H1 (cell line): ENCODE results near the gene ZBED4. TPM values are rescaled to one million over a fixed set of nuclear protein-coding genes. Genes with fewer than 3 reads are reported as not detected.
A peak's percentile ranks its signal among the peaks of the same experiment; 100 is the strongest.

ENCODE experiments used
- CTCF ChIA-PET: fragments of 300-600 bp; sonication (Branson Sonifier 250); formaldehyde crosslinking; loops from one replicate; lab custom pipeline; 2021; ENCODE audit not compliant: partially characterized antibody; lab: Charles Lee
- POLR2A ChIA-PET: fragments of 300-600 bp; sonication (Branson Sonifier 250); formaldehyde crosslinking; loops from one replicate; lab custom pipeline; 2021; ENCODE audit warnings: inconsistent platforms; ENCODE audit not compliant: partially characterized antibody; lab: Charles Lee
- DNase-seq, 2 experiments: peaks; one replicate each; pipeline versions ENCODE4 v3.0.0 to v3.0.0-alpha.2; 2010 to 2022; ENCODE audit warnings: low spot score in 2 of 2, low read depth in 1 of 2, mixed read lengths in 1 of 2
- FAIRE-seq: peaks from 2 replicates; lab custom pipeline; 2011; peaks lifted over from hg19 to GRCh38; lab: Jason Lieb, UNC
- H2AFZ ChIP-seq: 2 replicates; pipeline ENCODE4 v1.8.1; 2012; ENCODE audit warnings: low read length, inconsistent platforms
- H2AK5ac ChIP-seq: 2 replicates; pipeline ENCODE4 v1.6.1; 2013; ENCODE audit warnings: low read depth, low read length
- H2BK120ac ChIP-seq: replicated peaks from 2 replicates; pipeline ENCODE3; 2013; ENCODE audit warnings: low read depth, low read length, inconsistent platforms
- H2BK12ac ChIP-seq: 2 replicates; pipeline ENCODE4 v1.6.1; 2013; ENCODE audit warnings: low read depth, low read length
- H2BK15ac ChIP-seq: 2 replicates; pipeline ENCODE4 v1.6.1; 2013; ENCODE audit warnings: low read length
- H2BK20ac ChIP-seq: 2 replicates; pipeline ENCODE4 v1.6.1; 2013; ENCODE audit warnings: low read length
- H2BK5ac ChIP-seq: 2 replicates; pipeline ENCODE4 v1.6.1; 2013; ENCODE audit warnings: low read depth, low read length
- H3K14ac ChIP-seq: 2 replicates; pipeline ENCODE4 v1.6.1; 2013; ENCODE audit warnings: inconsistent platforms; ENCODE audit not compliant: insufficient read length
- H3K18ac ChIP-seq: 2 replicates; pipeline ENCODE4 v1.6.1; 2013; ENCODE audit warnings: low read length; ENCODE audit errors: extremely low read depth
- H3K23ac ChIP-seq: 2 replicates; pipeline ENCODE4 v1.6.1; 2013; ENCODE audit warnings: inconsistent platforms; ENCODE audit not compliant: insufficient read length
- H3K23me2 ChIP-seq: 2 replicates; pipeline ENCODE4 v1.6.1; 2013; ENCODE audit warnings: low read depth, low read length
- H3K27ac ChIP-seq: 2 replicates; pipeline ENCODE4 v1.6.1; 2011; ENCODE audit warnings: low read depth, low read length, inconsistent platforms
- H3K27me3 ChIP-seq, 4 experiments: replicated peaks in 1 of 4; 1 replicate in 1 of 4; 2 replicates in 3 of 4; pipeline versions ENCODE4 v1.6.1 to v1.8.1; 2011 to 2013; ENCODE audit warnings: low read length in 3 of 4, mild to moderate bottlenecking in 3 of 4, inconsistent platforms in 2 of 4, mixed read lengths in 2 of 4, moderate library complexity in 1 of 4; ENCODE audit not compliant: control insufficient read depth in 3 of 4, insufficient read depth in 3 of 4; ENCODE audit errors: extremely low read depth in 1 of 4
- H3K36me3 ChIP-seq, 4 experiments: 2 replicates each; pipeline versions ENCODE4 v1.6.1 to v1.8.1; 2011 to 2013; ENCODE audit warnings: mild to moderate bottlenecking in 4 of 4, low read length in 3 of 4, moderate library complexity in 2 of 4, control low read depth in 1 of 4, inconsistent platforms in 1 of 4; ENCODE audit not compliant: insufficient read depth in 4 of 4, control insufficient read depth in 2 of 4
- H3K4ac ChIP-seq: replicated peaks from 2 replicates; pipeline ENCODE3; 2013; ENCODE audit warnings: low read length, low read depth, mixed read lengths, inconsistent platforms; ENCODE audit not compliant: insufficient read length
- H3K4me1 ChIP-seq, 4 experiments: replicated peaks in 1 of 4; 1 replicate in 1 of 4; 2 replicates in 3 of 4; pipeline versions ENCODE4 v1.6.1 to v1.8.1; 2011 to 2013; ENCODE audit warnings: low read length in 3 of 4, inconsistent platforms in 2 of 4, mixed read lengths in 1 of 4; ENCODE audit not compliant: insufficient read depth in 4 of 4, control insufficient read depth in 3 of 4
- H3K4me2 ChIP-seq, 2 experiments: 2 replicates each; pipeline versions ENCODE4 v1.6.1 to v1.8.1; 2011 to 2013; ENCODE audit warnings: low read depth in 2 of 2, low read length in 2 of 2, control low read depth in 1 of 2, inconsistent platforms in 1 of 2, mild to moderate bottlenecking in 1 of 2; ENCODE audit not compliant: insufficient read depth in 1 of 2
- H3K4me3 ChIP-seq, 4 experiments: fragments of 200-600, 300-600 bp in 1 of 4; sonication (generic), shearing (Covaris generic), sonication (Bioruptor Twin) in 1 of 4; 2 replicates each; pipeline versions ENCODE4 v1.5.1 to v1.8.1; 2011 to 2016; ENCODE audit warnings: low read length in 4 of 4, low read depth in 3 of 4, control low read depth in 2 of 4, inconsistent platforms in 2 of 4, mild to moderate bottlenecking in 2 of 4, mixed read lengths in 1 of 4, moderate library complexity in 1 of 4; ENCODE audit not compliant: insufficient read depth in 2 of 4; ENCODE audit errors: extremely low read depth in 1 of 4
- H3K56ac ChIP-seq: replicated peaks from 2 replicates; pipeline ENCODE3; 2013; ENCODE audit warnings: low read depth, mild to moderate bottlenecking, mixed read lengths, low read length, inconsistent platforms; ENCODE audit not compliant: insufficient read length
- H3K79me1 ChIP-seq: 2 replicates; pipeline ENCODE4 v1.6.1; 2013; ENCODE audit warnings: low read depth, low read length, control low read depth
- H3K79me2 ChIP-seq, 2 experiments: 2 replicates each; pipeline versions ENCODE4 v1.6.1 to v1.8.1; 2012 to 2013; ENCODE audit warnings: low read length in 2 of 2, mild to moderate bottlenecking in 2 of 2, inconsistent platforms in 1 of 2; ENCODE audit not compliant: insufficient read depth in 2 of 2, control insufficient read depth in 1 of 2
- H3K9ac ChIP-seq, 4 experiments: replicated peaks in 1 of 4; 1 replicate in 1 of 4; 2 replicates in 3 of 4; pipeline versions ENCODE4 v1.6.1 to v1.8.1; 2011 to 2013; ENCODE audit warnings: low read depth in 3 of 4, low read length in 3 of 4, control low read depth in 2 of 4, mild to moderate bottlenecking in 2 of 4, moderate library complexity in 2 of 4, inconsistent platforms in 1 of 4; ENCODE audit errors: extremely low read depth in 1 of 4
- H3K9me3 ChIP-seq, 2 experiments: 2 replicates each; pipeline versions ENCODE4 v1.6.1 to v1.8.1; 2012 to 2013; ENCODE audit warnings: mild to moderate bottlenecking in 2 of 2, moderate library complexity in 2 of 2, control low read depth in 1 of 2, inconsistent platforms in 1 of 2, low read depth in 1 of 2, low read length in 1 of 2, mixed read lengths in 1 of 2; ENCODE audit not compliant: insufficient read depth in 2 of 2
- H4K20me1 ChIP-seq, 2 experiments: replicated peaks in 1 of 2; 2 replicates each; pipeline versions ENCODE3 to v1.8.1; 2011 to 2013; ENCODE audit warnings: inconsistent platforms in 2 of 2, low read length in 2 of 2, mild to moderate bottlenecking in 1 of 2; ENCODE audit not compliant: insufficient read depth in 2 of 2, control insufficient read depth in 1 of 2
- H4K5ac ChIP-seq: 2 replicates; pipeline ENCODE4 v1.6.1; 2013; ENCODE audit warnings: low read length, low read depth, mixed read lengths, inconsistent platforms; ENCODE audit not compliant: insufficient read length
- H4K8ac ChIP-seq: 2 replicates; pipeline ENCODE4 v1.8.0; 2013; ENCODE audit warnings: mild to moderate bottlenecking, moderate library complexity, low read length, inconsistent platforms; ENCODE audit not compliant: insufficient read depth; ENCODE audit errors: extremely low read depth
- H4K91ac ChIP-seq: replicated peaks from 2 replicates; pipeline ENCODE3; 2013; ENCODE audit warnings: low read length, mixed read lengths, inconsistent platforms; ENCODE audit not compliant: insufficient read length
- CEBPB ChIP-seq: IDR thresholded peaks from 2 replicates; pipeline ENCODE4 v1.6.1; 2012; ENCODE audit warnings: low read depth, low read length
- E2F6 ChIP-seq: IDR thresholded peaks from 2 replicates; pipeline ENCODE4 v1.6.1; 2012; ENCODE audit warnings: inconsistent platforms
- EZH2 ChIP-seq: fragments of 200-600 bp; sonication (generic); IDR thresholded peaks from 2 replicates; pipeline ENCODE4 v1.7.1; 2012; ENCODE audit warnings: low read depth, mild to moderate bottlenecking, moderate library complexity, low read length, inconsistent platforms; ENCODE audit not compliant: severe bottlenecking
- GABPA ChIP-seq: IDR thresholded peaks from 2 replicates; pipeline ENCODE4 v1.6.1; 2011; ENCODE audit warnings: mild to moderate bottlenecking, low read length, moderate library complexity, borderline replicate concordance; ENCODE audit not compliant: insufficient read depth
- HDAC6 ChIP-seq: IDR thresholded peaks from one replicate; pipeline ENCODE4 v1.7.1; 2012; ENCODE audit warnings: low read depth, mild to moderate bottlenecking, inconsistent platforms, low read length, moderate library complexity
- RNF2 ChIP-seq: fragments of 200-900, 300-1000 bp; sonication (generic); IDR thresholded peaks from 2 replicates; pipeline ENCODE4 v1.7.1; 2016; ENCODE audit warnings: borderline replicate concordance, low read depth, mild to moderate bottlenecking, antibody characterized with exemption, low read length; ENCODE audit not compliant: poor library complexity, severe bottlenecking; ENCODE audit errors: missing control alignments
- SIRT6 ChIP-seq: IDR thresholded peaks from one replicate; pipeline ENCODE4 v1.7.1; 2012; ENCODE audit warnings: low read length, inconsistent platforms
- SP2 ChIP-seq: IDR thresholded peaks from 2 replicates; pipeline ENCODE4 v1.6.1; 2012; ENCODE audit warnings: mild to moderate bottlenecking, low read length, inconsistent platforms
- SP4 ChIP-seq: IDR thresholded peaks from 2 replicates; pipeline ENCODE4 v1.6.1; 2012; ENCODE audit warnings: low read length, inconsistent platforms
- SUZ12 ChIP-seq: fragments of 200-600 bp; sonication (generic); IDR thresholded peaks from 2 replicates; pipeline ENCODE4 v1.6.1; 2012; ENCODE audit warnings: mild to moderate bottlenecking, inconsistent platforms, low read length, moderate library complexity, mixed read lengths
- TBP ChIP-seq: IDR thresholded peaks from 2 replicates; pipeline ENCODE4 v1.6.1; 2011; ENCODE audit warnings: low read depth, low read length, improper control_type of control experiment
- ZNF274 ChIP-seq: IDR thresholded peaks from 2 replicates; pipeline ENCODE4 v1.7.0; 2012; ENCODE audit warnings: low read length, borderline replicate concordance; ENCODE audit errors: extremely low read depth
- WGBS, 2 experiments: shearing (Covaris generic) in 1 of 2; methylation state at CpG; one replicate each; pipeline versions ENCODE4 v1.1.6 to v1.1.7; 2013 to 2015; ENCODE audit warnings: low lambda C conversion rate in 2 of 2, mixed read lengths in 2 of 2, inconsistent platforms in 1 of 2, low coverage in 1 of 2, missing lambda C conversion rate in 1 of 2; ENCODE audit not compliant: insufficient replicate concordance in 2 of 2, insufficient coverage in 1 of 2, insufficient read length in 1 of 2; ENCODE audit errors: extremely low coverage in 1 of 2, missing lambda C conversion rate in 1 of 2; 5-methylcytosine and 5-hydroxymethylcytosine counted together
- polyA plus RNA-seq, 7 experiments: library from polyadenylated mRNA; depleted of rRNA in 3 of 7; stranded (reverse) in 5 of 7; unstranded in 2 of 7; fragments of >200 nt in 5 of 7; fragments of 200-250 nt in 2 of 7; gene quantifications; 1 replicate in 5 of 7; 2 replicates in 1 of 7; 4 replicates in 1 of 7; pipeline versions ENCODE4 v1.2.1 to v1.2.3, GENCODE V29; 2011 to 2013; ENCODE audit warnings: missing spikeins in 2 of 7, mixed read lengths in 2 of 7
- total RNA-seq: library from RNA; stranded (reverse); fragmentation: NEBNext Ultra II Directional; extraction: Animal tissue kit (Norgen Biotek cat#: 25700); gene quantifications from 2 replicates; pipeline ENCODE4 v1.2.1, GENCODE V29; 2021

Gene ZBED4
- total and polyA plus RNA-seq, 2 of the 8 experiments (the other 6 are each of a cell fraction or from before 2014, with no cell fraction given) = 11.0 to 28.3 TPM

GRCh38 chr22:49909476-49910205, 56.0 kb downstream of the ZBED4 start:
- Histone ChIP-seq H3K4me2 (no peak overlapping the region), H3K23ac (no peak overlapping the region), H3K56ac (no peak overlapping the region), H2AFZ (no peak overlapping the region), H2AK5ac (no peak overlapping the region), H3K79me1 (peaks cover 2% of the 10 kb centered on the region; the same call in 1 of the 2 replicates), H3K4me3 (no peak overlapping the region), H3K4me1 (no peaks in the 10 kb centered on the region; a peak in 1 of 7 replicates), H4K91ac (no peak overlapping the region), H3K14ac (no peak overlapping the region), H2BK20ac (no peak overlapping the region), H3K27ac (no peak overlapping the region), H2BK5ac (no peak overlapping the region), H3K18ac (no peak overlapping the region), H2BK120ac (no peak overlapping the region), H3K4ac (no peak overlapping the region), H3K27me3 (no peaks in the 10 kb centered on the region), H3K9me3 (no peaks in the 10 kb centered on the region), H3K9ac (no peak overlapping the region), H2BK12ac (no peak overlapping the region), H3K36me3 (peaks cover 0 to 6% (median 1%) of the 10 kb centered on the region in 4 experiments; a peak in 4 of 8 replicates), H4K5ac (no peak overlapping the region), H3K23me2 (no peaks in the 10 kb centered on the region), H4K20me1 (peaks cover 2 to 18% of the 10 kb centered on the region in 2 experiments), H4K8ac (peak overlapping the region; percentile 35; the same call in 1 of the 2 replicates), H3K79me2 (no peaks in the 10 kb centered on the region), H2BK15ac (no peak overlapping the region)
- FAIRE-seq (no peak), DNase-seq (no peak)
- ChIA-PET CTCF (no interaction called here), POLR2A (no interaction called here)
- WGBS, 2 experiments = 93% methylated on average over 21 of the region's 23 CpGs; no CpG with 5 or more reads in 1 of the 2 experiments
- TF ChIP-seq E2F6 (no peak), SUZ12 (no peak), ZNF274 (no peak), SP2 (no peak), SP4 (no peak), HDAC6 (no peak), SIRT6 (no peak), RNF2 (no peak), EZH2 (no peak), GABPA (no peak), TBP (no peak), CEBPB (no peak)
